ENCODE results near the gene SSTR1.

The SSTR1 gene

GRCh38 chr14:38202444-38203191 is 5.1 kb upstream of the SSTR1 start:
- DNase-seq: no peak

DNA sequence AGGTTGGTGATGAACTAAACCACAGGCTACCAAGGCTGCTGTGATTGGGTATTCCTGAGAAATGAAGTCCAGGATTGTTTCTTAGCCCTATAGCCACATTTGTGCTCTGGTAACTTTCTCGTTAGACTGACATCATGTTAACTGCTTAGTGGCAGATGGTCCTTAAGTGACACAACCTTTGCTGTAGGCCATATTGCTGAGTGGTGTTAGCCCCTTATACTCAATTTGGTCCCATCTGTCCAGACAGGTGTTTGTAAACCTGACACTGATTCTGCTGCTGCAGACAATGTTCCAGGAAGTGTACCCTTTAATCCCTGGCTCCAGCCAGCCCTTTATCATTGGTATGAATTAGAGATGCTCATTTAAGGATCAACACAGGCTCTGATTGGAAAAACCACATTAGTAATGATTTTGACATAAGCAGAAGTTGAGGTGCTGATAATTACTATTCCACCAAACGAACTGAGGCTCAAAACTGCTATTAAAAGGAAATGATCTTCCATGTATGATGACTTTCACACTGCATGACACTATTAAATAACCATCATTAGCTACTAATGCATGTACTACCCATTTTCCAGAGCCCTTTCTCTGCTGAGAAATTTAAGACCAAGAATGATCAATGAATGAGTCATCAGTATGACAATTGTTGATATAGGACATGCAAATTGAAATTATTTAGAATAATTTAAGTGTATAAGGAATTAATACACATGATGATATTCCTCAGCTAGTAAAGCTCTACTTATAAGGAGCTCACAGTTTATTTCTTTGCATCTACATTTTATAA is 3.6 kb upstream of the SSTR1 start:
- DNase-seq: no peak

DNA sequence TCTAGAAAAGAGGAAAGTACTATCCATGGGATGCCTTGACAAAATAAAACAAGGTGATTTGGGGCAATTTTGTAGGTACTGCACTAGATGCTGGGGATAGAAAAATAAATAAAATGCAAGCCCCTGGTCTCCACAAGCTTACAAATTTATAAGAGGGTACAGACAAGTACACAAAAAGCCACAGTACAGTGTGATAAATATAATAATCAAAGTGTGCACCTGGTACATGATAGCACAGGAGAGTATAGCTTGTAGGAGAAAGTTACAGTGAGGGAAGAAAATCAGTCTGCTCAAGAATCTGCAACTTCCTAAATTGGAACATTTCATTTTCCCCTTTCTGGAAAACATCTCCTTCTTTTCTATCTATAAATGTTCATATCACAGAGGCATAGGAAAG is 3.0 kb upstream of the SSTR1 start:
- no peak for DNase-seq

GRCh38 chr14:38205119-38205813 is 2.4 kb upstream of the SSTR1 start:
- no peak for DNase-seq

GRCh38 chr14:38205949-38206665 is 1.6 kb upstream of the SSTR1 start:
- no peak for DNase-seq

GRCh38 chr14:38206689-38207376 is 871 bp upstream of the SSTR1 start:
- no peak for DNase-seq

GRCh38 chr14:38207377-38207735 is 348 bp upstream of the SSTR1 start:
- DNase-seq: no peak

DNA sequence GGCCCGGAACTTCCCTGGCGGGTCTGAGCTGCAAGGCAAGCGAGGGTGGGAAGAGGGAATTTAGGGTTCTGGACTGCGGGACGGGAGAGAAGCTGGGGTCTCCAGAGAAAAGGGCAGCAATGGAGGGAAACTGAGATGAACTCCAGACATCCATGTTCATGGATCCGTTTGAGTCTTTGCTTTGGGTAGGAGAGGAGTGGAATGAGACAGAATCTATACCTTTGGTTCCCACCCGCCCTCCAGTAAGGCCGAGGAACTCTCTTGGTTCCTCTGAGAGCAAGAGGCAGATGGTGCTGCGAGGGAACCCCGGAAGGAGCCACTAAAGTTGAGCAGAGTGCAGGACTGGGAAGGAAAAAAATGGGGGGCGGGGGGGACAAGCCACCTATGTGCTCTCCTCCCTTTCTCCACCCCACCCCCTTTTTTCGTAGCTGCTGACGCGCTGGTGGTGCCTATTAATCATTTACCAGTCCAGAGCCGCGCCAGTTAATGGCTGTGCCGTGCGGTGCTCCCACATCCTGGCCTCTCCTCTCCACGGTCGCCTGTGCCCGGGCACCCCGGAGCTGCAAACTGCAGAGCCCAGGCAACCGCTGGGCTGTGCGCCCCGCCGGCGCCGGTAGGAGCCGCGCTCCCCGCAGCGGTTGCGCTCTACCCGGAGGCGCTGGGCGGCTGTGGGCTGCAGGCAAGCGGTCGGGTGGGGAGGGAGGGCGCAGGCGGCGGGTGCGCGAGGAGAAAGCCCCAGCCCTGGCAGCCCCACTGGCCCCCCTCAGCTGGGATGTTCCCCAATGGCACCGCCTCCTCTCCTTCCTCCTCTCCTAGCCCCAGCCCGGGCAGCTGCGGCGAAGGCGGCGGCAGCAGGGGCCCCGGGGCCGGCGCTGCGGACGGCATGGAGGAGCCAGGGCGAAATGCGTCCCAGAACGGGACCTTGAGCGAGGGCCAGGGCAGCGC is 1.2 kb downstream of the SSTR1 start:
- DNase-seq: peak in 9 of 51 donors; percentile 20 to 51 (median 28)

- peak in 1 of 51 donors; percentile 59 for DNase-seq
Measured at GRCh38 chr14:38209572-38210557, 2.2 kb downstream of the SSTR1 start.

DNA sequence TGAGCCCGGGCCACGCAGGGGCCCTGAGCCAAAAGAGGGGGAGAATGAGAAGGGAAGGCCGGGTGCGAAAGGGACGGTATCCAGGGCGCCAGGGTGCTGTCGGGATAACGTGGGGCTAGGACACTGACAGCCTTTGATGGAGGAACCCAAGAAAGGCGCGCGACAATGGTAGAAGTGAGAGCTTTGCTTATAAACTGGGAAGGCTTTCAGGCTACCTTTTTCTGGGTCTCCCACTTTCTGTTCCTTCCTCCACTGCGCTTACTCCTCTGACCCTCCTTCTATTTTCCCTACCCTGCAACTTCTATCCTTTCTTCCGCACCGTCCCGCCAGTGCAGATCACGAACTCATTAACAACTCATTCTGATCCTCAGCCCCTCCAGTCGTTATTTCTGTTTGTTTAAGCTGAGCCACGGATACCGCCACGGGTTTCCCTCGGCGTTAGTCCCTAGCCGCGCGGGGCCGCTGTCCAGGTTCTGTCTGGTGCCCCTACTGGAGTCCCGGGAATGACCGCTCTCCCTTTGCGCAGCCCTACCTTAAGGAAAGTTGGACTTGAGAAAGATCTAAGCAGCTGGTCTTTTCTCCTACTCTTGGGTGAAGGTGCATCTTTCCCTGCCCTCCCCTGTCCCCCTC is 3.0 kb downstream of the SSTR1 start:
- DNase-seq: peak in 1 of 51 donors; percentile 2

DNA sequence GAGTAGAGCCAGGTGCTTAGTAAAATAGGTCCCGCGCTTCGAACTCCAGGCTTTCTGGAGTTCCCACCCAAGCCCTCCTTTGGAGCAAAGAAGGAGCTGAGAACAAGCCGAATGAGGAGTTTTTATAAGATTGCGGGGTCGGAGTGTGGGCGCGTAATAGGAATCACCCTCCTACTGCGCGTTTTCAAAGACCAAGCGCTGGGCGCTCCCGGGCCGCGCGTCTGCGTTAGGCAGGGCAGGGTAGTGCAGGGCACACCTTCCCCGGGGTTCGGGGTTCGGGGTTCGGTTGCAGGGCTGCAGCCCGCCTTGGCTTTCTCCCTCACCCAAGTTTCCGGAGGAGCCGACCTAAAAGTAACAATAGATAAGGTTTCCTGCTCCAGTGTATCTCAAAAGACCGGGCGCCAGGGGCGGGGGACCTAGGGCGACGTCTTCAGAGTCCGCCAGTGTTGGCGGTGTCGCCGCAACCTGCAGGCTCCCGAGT is 3.6 kb downstream of the SSTR1 start:
- no peak for DNase-seq

GRCh38 chr14:38212111-38212510 is 4.4 kb downstream of the SSTR1 start:
- no peak for DNase-seq

- DNase-seq: no peak
Measured at GRCh38 chr14:38213001-38213400, 5.3 kb downstream of the SSTR1 start.

- DNase-seq: no peak
Measured at GRCh38 chr14:38217553-38217952, 9.8 kb downstream of the SSTR1 start.

DNA sequence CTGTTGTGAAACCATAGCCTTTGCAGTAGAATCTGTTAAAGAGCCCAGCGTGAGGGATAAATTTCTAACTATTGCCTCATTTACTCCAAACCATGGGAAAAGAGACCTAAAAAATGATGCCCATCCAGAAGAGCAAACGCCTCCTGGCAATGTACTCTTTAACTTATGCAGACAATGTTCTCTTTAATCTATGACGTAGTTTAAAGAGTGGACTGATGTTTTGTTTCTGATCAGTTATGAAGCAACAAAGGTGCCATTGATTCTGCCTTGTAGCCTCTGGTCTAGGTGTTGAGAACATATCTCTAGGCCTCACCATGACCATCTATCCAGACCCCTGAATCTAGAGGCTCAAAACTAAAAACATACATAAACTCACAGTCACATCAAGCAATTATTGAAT is 13.4 kb downstream of the SSTR1 start:
- no peak for DNase-seq

GRCh38 chr14:38224338-38224737 is 16.6 kb downstream of the SSTR1 start:
- DNase-seq: no peak

GRCh38 chr14:38225946-38226345 is 18.2 kb downstream of the SSTR1 start:
- DNase-seq: no peak

DNA sequence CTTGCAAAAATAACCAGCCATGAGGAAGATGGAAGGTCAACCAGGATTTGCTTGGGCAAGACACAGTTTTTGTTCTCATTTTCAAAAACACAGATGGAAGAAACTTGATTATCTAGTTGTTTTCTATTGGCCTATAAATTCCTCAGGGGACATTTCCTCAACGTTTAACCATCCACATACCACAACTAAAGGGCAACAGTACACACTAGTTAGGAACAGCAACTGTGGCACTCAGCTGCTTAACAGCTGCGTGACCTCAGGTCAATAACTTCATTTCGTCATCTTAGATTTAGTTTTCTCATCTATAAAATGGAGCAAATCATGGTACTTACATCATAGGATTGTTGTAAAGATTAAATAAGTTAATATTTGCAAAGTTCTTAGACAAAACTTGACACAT is 18.7 kb downstream of the SSTR1 start:
- DNase-seq: no peak

Measured in hypothalamus (tissue), 51 donors.